Measurements from ENCODE around the gene RAP1B. TPM values are rescaled to one million over a fixed set of nuclear protein-coding genes. Genes with fewer than 3 reads are reported as not detected.

RAP1B gene
- total RNA-seq, 1 donor from 2014 or later = 158 TPM

DNA sequence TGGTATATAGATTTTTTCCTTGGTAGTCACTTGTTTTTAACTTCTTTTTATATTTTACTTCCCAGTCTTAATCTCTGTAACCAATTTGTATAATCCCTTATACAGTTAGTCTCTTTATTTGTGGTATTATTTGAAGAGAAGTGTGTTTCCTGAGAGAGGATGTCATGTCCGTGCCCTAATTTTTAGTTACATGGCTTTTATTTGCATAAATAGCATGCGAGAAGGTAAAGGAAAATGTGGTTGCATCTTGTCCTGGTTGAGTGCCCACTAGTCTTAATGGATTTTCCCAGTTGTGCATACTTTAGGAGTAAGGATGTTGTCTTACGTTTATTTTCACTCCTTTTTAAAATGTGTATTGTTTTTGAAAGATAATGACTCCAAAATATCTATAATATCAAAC is 27.5 kb downstream of the RAP1B start:
- Histone ChIP-seq H3K36me3 (no peaks in the 10 kb centered on the region), H3K4me1 (peaks cover 44% of the 10 kb centered on the region), H3K9me3 (no peaks in the 10 kb centered on the region), H3K27ac (no peak overlapping the region), H3K4me3 (no peak overlapping the region), H3K27me3 (no peaks in the 10 kb centered on the region)
- no peak for TF ChIP-seq CTCF (IDR thresholded peaks at IDR 0.05)
- intact Hi-C loops (cut with DNase I) = no loop called here
- no peak for DNase-seq
- no peak for ATAC-seq

- no peak for ATAC-seq
- no peak for TF ChIP-seq CTCF (IDR thresholded peaks at IDR 0.05)
- Histone ChIP-seq H3K36me3 (no peaks in the 10 kb centered on the region), H3K4me1 (peaks cover 44% of the 10 kb centered on the region), H3K27ac (no peak overlapping the region), H3K9me3 (no peaks in the 10 kb centered on the region), H3K4me3 (no peak overlapping the region), H3K27me3 (no peaks in the 10 kb centered on the region)
- intact Hi-C loops (cut with DNase I) = no loop called here
- no peak for DNase-seq
Observed at GRCh38 chr12:68638721-68639395, 28.2 kb downstream of the RAP1B start.

- Histone ChIP-seq H3K36me3 (no peaks in the 10 kb centered on the region), H3K27me3 (no peaks in the 10 kb centered on the region), H3K4me3 (no peak overlapping the region), H3K9me3 (no peaks in the 10 kb centered on the region), H3K4me1 (peaks cover 40% of the 10 kb centered on the region), H3K27ac (no peak overlapping the region)
- intact Hi-C loops (cut with DNase I) = no loop called here
- DNase-seq (no peak), ATAC-seq (no peak)
- no peak for TF ChIP-seq CTCF (IDR thresholded peaks at IDR 0.05)
Observed at GRCh38 chr12:68639396-68639767, 28.7 kb downstream of the RAP1B start.

- DNase-seq = no peak
- no peak overlapping the region for H3K4me3 ChIP-seq
- intact Hi-C loops (cut with DNase I) = no loop called here
- H3K27me3 ChIP-seq = no peaks in the 10 kb centered on the region
- H3K36me3 ChIP-seq = no peaks in the 10 kb centered on the region
- peaks cover 28% of the 10 kb centered on the region for H3K4me1 ChIP-seq
- no peak for TF ChIP-seq CTCF (IDR thresholded peaks at IDR 0.05)
- no peaks in the 10 kb centered on the region for H3K9me3 ChIP-seq
- H3K27ac ChIP-seq = no peak overlapping the region
- ATAC-seq = peak; percentile 47
Observed at GRCh38 chr12:68641138-68641537, 30.4 kb downstream of the RAP1B start.

DNA sequence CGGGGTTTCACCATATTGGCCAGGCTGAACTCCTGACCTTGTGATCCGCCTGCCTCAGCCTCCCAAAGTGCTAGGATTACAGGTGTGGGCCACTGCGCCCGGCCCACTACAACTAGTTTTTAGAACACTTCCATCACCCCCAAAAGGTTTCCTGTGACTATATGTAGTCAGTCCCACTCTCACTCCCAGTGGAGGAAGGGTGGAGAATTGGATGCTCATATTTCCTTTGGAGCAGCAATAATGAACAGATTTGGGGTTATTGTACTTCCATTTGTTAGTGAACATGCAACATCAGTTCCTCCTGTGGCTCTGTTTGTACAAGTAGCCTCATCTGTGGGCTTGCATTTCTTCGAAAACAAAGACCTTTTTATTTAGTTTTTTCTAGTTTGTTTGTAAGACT is 35.8 kb downstream of the RAP1B start:
- intact Hi-C loops (cut with DNase I) = no loop called here
- peaks cover 12% of the 10 kb centered on the region for H3K4me1 ChIP-seq
- DNase-seq = no peak

More for the DNA sequence above, 35.8 kb downstream of the RAP1B start:
- H3K27ac ChIP-seq = no peak overlapping the region
- no peak for ATAC-seq
- H3K27me3 ChIP-seq = no peaks in the 10 kb centered on the region
- H3K9me3 ChIP-seq = no peaks in the 10 kb centered on the region
- peaks cover 32% of the 10 kb centered on the region for H3K36me3 ChIP-seq
- H3K4me3 ChIP-seq = no peak overlapping the region
- TF ChIP-seq CTCF (IDR thresholded peaks at IDR 0.05) = no peak

Data from upper lobe of right lung (tissue), 1 donor.